Measurements from ENCODE around the gene RSBN1.
A peak's percentile ranks its signal among the peaks of the same experiment; 100 is the strongest.

RSBN1 gene

GRCh38 chr1:113811156-113811887, 954 bp downstream of the RSBN1 start:
- no peak for DNase-seq

GRCh38 chr1:113809670-113810602, 2.3 kb downstream of the RSBN1 start:
- no peak for DNase-seq

- DNase-seq: peak; percentile 14
Observed at GRCh38 chr1:113808450-113809195, 3.7 kb downstream of the RSBN1 start.

GRCh38 chr1:113805639-113806038, 6.6 kb downstream of the RSBN1 start:
- DNase-seq: no peak

GRCh38 chr1:113805256-113805531, 7.1 kb downstream of the RSBN1 start:
- DNase-seq: no peak

- DNase-seq: peak; percentile 44
Observed at GRCh38 chr1:113804421-113805255, 7.6 kb downstream of the RSBN1 start.

- DNase-seq: no peak
Observed at GRCh38 chr1:113802367-113803007, 9.8 kb downstream of the RSBN1 start.

GRCh38 chr1:113800487-113800886, 11.8 kb downstream of the RSBN1 start:
- DNase-seq: no peak

- DNase-seq: no peak
Observed at GRCh38 chr1:113797472-113797871, 14.8 kb downstream of the RSBN1 start.

GRCh38 chr1:113793878-113794834, 18.1 kb downstream of the RSBN1 start:
- DNase-seq: no peak

- DNase-seq: no peak
Observed at GRCh38 chr1:113792986-113793385, 19.3 kb downstream of the RSBN1 start.

GRCh38 chr1:113792471-113792870, 19.8 kb downstream of the RSBN1 start:
- no peak for DNase-seq

GRCh38 chr1:113788802-113789201, 23.5 kb downstream of the RSBN1 start:
- no peak for DNase-seq

- no peak for DNase-seq
Observed at GRCh38 chr1:113787663-113788062, 24.6 kb downstream of the RSBN1 start.

- DNase-seq: no peak
Observed at GRCh38 chr1:113786069-113786468, 26.2 kb downstream of the RSBN1 start.

- DNase-seq: peak; percentile 28
Observed at GRCh38 chr1:113784104-113784779, 28.0 kb downstream of the RSBN1 start.

GRCh38 chr1:113783254-113784103, 28.8 kb downstream of the RSBN1 start:
- DNase-seq: peak; percentile 94

- no peak for DNase-seq
Observed at GRCh38 chr1:113782406-113782805, 29.9 kb downstream of the RSBN1 start.

Data from GF-D8 (cell line).